ENCODE measurements around the gene PWWP2B.

Gene PWWP2B

DNA sequence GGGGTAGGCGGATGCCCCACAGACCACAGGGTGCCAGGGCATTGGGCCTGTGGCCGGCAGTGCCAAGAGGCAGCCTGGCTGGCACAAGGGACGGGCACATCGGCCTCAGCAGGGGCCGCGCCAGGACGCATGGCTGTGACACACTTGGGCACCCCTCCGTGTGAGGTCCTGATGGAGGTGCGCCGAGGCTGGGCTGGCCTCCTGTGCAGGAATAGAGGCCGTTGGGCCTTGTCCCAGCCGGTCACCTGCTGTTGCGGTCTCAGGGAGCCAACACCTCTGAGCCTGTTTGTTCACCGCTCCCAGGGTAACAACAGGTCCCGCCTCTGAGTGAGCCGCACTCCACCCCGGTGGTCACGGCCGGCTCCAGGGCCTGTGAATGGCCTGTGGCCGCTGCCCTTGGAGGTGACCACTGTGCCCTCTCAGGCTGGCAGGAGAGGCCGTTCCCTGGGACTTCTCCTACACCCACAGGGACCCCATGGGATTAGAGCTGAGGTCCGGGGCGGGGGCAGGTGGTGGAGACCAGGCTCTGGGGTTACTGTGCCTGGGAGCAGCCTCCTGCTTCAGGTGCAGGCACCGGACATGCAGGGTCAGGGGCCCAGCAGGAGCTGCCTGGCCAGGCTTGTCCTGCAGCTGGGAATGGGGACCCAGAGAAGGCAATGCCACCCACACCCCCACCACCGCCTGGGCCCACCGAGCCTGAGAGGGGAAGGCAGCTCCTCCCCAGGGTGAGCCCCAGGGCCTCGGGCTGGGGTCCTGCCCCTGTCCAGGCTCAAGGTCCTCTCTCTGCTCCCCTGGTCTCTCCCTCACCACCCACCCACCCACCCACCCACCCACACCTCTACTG is 12.0 kb downstream of the PWWP2B start:
- DNase-seq, result no peak

- no peak for DNase-seq
Observed at GRCh38 chr10:132409667-132410028, 12.6 kb downstream of the PWWP2B start.

GRCh38 chr10:132410056-132410778 is 13.2 kb downstream of the PWWP2B start:
- DNase-seq, result no peak

GRCh38 chr10:132410779-132411532 is 14.0 kb downstream of the PWWP2B start:
- no peak for DNase-seq

GRCh38 chr10:132411561-132412253 is 14.7 kb downstream of the PWWP2B start:
- no peak for DNase-seq

GRCh38 chr10:132412316-132413192 is 15.6 kb downstream of the PWWP2B start:
- DNase-seq, result no peak

- no peak for DNase-seq
Observed at GRCh38 chr10:132413226-132414205, 16.5 kb downstream of the PWWP2B start.

DNA sequence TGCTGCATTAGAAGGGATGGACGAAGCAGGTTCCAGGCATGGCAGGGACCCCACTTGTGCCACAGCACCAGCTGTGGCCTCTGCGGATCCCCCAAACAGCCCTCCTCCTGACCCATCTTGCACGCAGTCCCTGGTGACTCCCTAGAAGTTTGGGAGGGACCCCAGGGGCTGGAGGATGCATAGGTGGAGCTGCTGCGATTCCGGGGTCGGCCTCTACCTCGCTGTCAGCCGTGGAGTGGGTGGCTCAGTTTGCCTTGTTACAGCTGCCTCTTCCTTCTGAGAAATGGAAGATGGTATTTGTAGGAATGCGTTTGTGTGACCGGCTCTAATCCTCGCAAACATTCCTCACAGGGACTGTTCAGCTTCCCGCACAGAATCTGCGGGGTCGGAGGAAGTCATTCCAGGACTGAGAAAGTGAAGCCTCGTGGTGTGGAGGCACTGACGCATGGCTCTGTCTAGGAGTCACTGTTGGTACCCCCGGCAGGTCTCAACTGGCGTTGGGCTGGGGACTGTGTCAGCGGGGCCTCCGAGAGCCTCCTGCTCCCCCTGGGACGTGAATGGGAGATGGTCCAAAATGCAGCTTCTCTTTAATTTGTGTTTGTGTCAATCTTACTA is 17.5 kb downstream of the PWWP2B start:
- no peak for DNase-seq

DNA sequence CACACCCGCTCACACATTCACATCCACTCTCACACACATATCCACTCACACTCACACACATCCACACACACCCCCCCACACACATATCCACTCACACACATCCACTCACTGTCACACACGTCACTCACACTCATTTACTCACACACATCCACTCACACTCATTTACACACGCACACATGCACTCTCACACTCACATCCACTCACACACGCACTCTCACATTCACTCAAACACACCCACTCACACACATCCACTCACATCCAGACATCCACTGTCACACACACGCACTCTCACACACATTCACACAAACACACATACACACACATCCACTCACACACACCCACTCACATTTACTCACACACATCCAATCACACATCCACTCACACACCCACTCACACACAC is 18.3 kb downstream of the PWWP2B start:
- DNase-seq, result no peak

- DNase-seq, result no peak
Observed at GRCh38 chr10:132415956-132416355, 19.0 kb downstream of the PWWP2B start.

DNA sequence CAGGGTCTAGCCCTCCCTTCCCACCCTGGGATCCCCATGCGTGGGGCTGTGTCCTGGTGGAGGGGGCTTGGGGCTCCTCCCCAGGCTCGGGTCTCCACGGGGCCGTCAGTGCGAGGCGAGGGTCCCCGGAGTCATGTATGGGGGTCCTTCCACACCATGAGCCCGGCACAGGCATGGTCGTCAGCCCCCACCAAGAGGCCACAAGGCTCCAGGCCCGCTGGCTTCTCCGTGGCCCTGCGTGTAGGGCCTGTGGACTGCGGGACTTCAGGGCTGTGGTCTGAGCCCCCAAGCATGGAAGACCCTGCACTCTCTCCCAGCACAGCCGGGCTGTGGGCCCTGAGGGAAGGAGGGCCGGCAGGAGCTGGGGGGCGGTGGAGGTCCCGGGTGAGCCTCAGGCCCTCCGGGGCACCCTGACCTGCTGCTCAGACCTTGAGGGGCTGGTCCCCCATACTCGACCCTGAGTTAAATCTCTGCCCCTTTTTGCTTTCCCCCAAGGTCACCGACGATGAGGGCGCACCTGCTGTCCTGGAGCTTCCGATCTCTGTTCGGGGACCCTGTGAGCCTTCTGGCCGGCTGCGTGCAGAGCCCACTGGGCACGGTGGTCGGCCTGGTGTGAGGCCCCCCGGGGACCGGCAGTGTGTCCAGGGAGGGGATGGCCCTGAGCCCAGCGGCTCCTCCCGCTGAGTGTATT is 19.7 kb downstream of the PWWP2B start:
- DNase-seq, result no peak

GRCh38 chr10:132417257-132417910 is 20.4 kb downstream of the PWWP2B start:
- DNase-seq, result no peak

DNA sequence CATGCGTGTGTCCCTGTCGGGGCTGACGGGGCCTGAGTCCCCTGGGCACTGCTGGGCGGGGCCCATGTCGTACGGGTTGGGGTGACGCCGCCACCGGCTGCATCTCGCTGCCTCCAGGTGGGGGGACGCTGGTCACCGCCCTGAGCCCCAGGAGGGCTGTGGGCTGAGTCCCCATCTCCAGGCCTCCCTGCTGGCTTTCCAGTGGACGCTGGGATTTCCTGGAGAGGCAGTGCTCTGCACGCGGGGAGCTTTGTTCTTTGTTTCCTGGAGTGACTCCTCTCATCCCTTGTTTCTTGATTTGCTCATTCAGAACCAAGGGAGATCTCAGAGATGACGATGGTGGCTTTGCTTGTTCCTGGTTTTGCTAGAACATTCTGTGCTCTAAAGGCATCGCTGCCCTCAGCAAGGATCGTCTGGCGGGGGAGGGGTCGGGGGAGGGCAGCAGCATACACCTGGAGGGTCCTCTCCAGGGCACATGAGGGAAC is 21.0 kb downstream of the PWWP2B start:
- no peak for DNase-seq

GRCh38 chr10:132418527-132419416 is 21.8 kb downstream of the PWWP2B start:
- DNase-seq, result peak; percentile 90

- no peak for DNase-seq
Observed at GRCh38 chr10:132419538-132420468, 22.8 kb downstream of the PWWP2B start.

GRCh38 chr10:132420469-132420980 is 23.5 kb downstream of the PWWP2B start:
- DNase-seq, result no peak

All from NCI-H1436 (cell line).